HepG2 (cell line): ENCODE results near the gene FAM43A. TPM values are rescaled to one million over a fixed set of nuclear protein-coding genes. Genes with fewer than 3 reads are reported as not detected.

Experiments
- ATAC-seq: fragments of 200-7000 bp; cut with Tn5 transposase; 3 replicates; pipeline ENCODE4 v1.9.1; 2020; ENCODE audit warnings: mild to moderate bottlenecking, moderate library complexity
- BruUV-seq: library from RNA; stranded (reverse); fragments of 400-500 nt; replicated peaks from 2 replicates; lab custom pipeline; 2021; lab: Mats Ljungman, UMichigan
- CTCF ChIA-PET: fragments of 300-600 bp; formaldehyde crosslinking; extraction: SDS; loops from one replicate; lab custom pipeline; 2021; ENCODE audit warnings: low total read pairs, inconsistent platforms, low intra/inter-chr PET ratio; lab: Yijun Ruan, JAX
- POLR2A ChIA-PET: fragments of 350-600 bp; sonication (Branson Sonifier 250); formaldehyde crosslinking; loops from one replicate; lab custom pipeline; 2020; ENCODE audit warnings: antibody characterized with exemption, inconsistent platforms; lab: Yijun Ruan, JAX
- DNase-seq: peaks from one replicate; pipeline ENCODE4 v3.0.0-alpha.2; 2015; ENCODE audit warnings: low spot score
- FAIRE-seq: peaks from 3 replicates; lab custom pipeline; 2011; peaks lifted over from hg19 to GRCh38; lab: Jason Lieb, UNC
- H2AFZ ChIP-seq: one replicate; pipeline ENCODE4 v1.6.1; 2011; ENCODE audit warnings: low read length, inconsistent platforms
- H3K27ac ChIP-seq: fragments of 300-600 bp; 3 replicates; pipeline ENCODE4 v1.8.0; 2011; ENCODE audit warnings: mixed run types, mild to moderate bottlenecking, mixed read lengths, low read length, inconsistent platforms; ENCODE audit not compliant: insufficient read depth; ENCODE audit errors: extremely low read length
- H3K27me3 ChIP-seq, 2 experiments: fragments of 200-600 bp in 1 of 2; 2 replicates in 1 of 2; 3 replicates in 1 of 2; pipeline versions ENCODE4 v1.6.0 to v1.8.0; 2011; ENCODE audit warnings: low read length in 2 of 2, mild to moderate bottlenecking in 2 of 2, moderate library complexity in 2 of 2, inconsistent platforms in 1 of 2; ENCODE audit not compliant: insufficient read depth in 2 of 2, control insufficient read depth in 1 of 2
- H3K36me3 ChIP-seq, 2 experiments: fragments of 200-600 bp in 1 of 2; replicated peaks in 1 of 2; 2 replicates in 1 of 2; 3 replicates in 1 of 2; pipeline versions ENCODE4 v1.5.1 to v1.8.0; 2011; ENCODE audit warnings: low read length in 2 of 2, inconsistent platforms in 1 of 2; ENCODE audit not compliant: insufficient read depth in 2 of 2, control insufficient read depth in 1 of 2
- H3K4me1 ChIP-seq: 2 replicates; pipeline ENCODE4 v1.5.1; 2012; ENCODE audit warnings: low read length, inconsistent platforms; ENCODE audit not compliant: insufficient read depth
- H3K4me2 ChIP-seq: 2 replicates; pipeline ENCODE4 v1.6.0; 2011; ENCODE audit warnings: low read depth, low read length, inconsistent platforms
- H3K4me3 ChIP-seq, 3 experiments: fragments of 200-600 bp in 1 of 3; sonication (generic), shearing (Covaris generic) in 1 of 3; replicated peaks in 1 of 3; 2 replicates each; pipeline ENCODE4 v1.5.1; 2011 to 2016; ENCODE audit warnings: low read length in 3 of 3, inconsistent platforms in 2 of 3, low read depth in 2 of 3, mild to moderate bottlenecking in 2 of 3, control low read depth in 1 of 3, mixed read lengths in 1 of 3; ENCODE audit not compliant: insufficient read depth in 1 of 3
- H3K79me2 ChIP-seq: one replicate; pipeline ENCODE4 v1.6.1; 2011; ENCODE audit warnings: low read length, inconsistent platforms; ENCODE audit not compliant: insufficient read depth
- H3K9ac ChIP-seq: 2 replicates; pipeline ENCODE4 v1.6.0; 2011; ENCODE audit warnings: mild to moderate bottlenecking, low read depth, low read length, inconsistent platforms; ENCODE audit not compliant: insufficient read depth
- H3K9me3 ChIP-seq: 2 replicates; pipeline ENCODE4 v1.5.1; 2012; ENCODE audit warnings: mild to moderate bottlenecking, low read length
- H4K20me1 ChIP-seq: 2 replicates; pipeline ENCODE4 v1.6.0; 2011; ENCODE audit warnings: inconsistent platforms, mild to moderate bottlenecking, low read length, moderate library complexity; ENCODE audit not compliant: insufficient read depth
- FUBP1 ChIP-seq: sonication (generic); formaldehyde crosslinking; IDR thresholded peaks from 2 replicates; pipeline ENCODE4 v1.5.1; 2020; ENCODE audit warnings: missing genetic modification reagents, mild to moderate bottlenecking, borderline replicate concordance
- GABPA ChIP-seq, 2 experiments: IDR thresholded peaks; 2 replicates each; pipeline ENCODE4 v1.6.1; 2011 to 2016; ENCODE audit warnings: low read depth in 2 of 2, low read length in 1 of 2, missing biosample characterization in 1 of 2, missing genetic modification characterization in 1 of 2
- HBP1 ChIP-seq: IDR thresholded peaks from 2 replicates; pipeline ENCODE4 v1.6.1; 2016; ENCODE audit warnings: low read depth, control low read depth
- NCOA5 ChIP-seq: sonication (generic); formaldehyde crosslinking; IDR thresholded peaks from 2 replicates; pipeline ENCODE4 v1.4.0; 2020; ENCODE audit warnings: missing genetic modification reagents
- NRL ChIP-seq: sonication (generic); formaldehyde crosslinking; IDR thresholded peaks from 2 replicates; pipeline ENCODE4 v1.5.0; 2020; ENCODE audit warnings: missing genetic modification reagents, mild to moderate bottlenecking, moderate library complexity, borderline replicate concordance
- PAXIP1 ChIP-seq: sonication (generic); formaldehyde crosslinking; conservative IDR thresholded peaks from 2 replicates; pipeline ENCODE4 v1.4.0; 2020; ENCODE audit warnings: mild to moderate bottlenecking, missing genetic modification reagents, moderate library complexity
- PTBP1 ChIP-seq: fragments of 200-400 bp; formaldehyde crosslinking; IDR thresholded peaks from 2 replicates; pipeline ENCODE4 v1.6.1; 2018; ENCODE audit warnings: low read length, low read depth; ENCODE audit not compliant: poor library complexity, severe bottlenecking
- TBX2 ChIP-seq: sonication (generic); formaldehyde crosslinking; IDR thresholded peaks from 2 replicates; pipeline ENCODE4 v1.5.0; 2020; ENCODE audit warnings: missing genetic modification reagents, mild to moderate bottlenecking, borderline replicate concordance
- U2AF2 ChIP-seq: fragments of 200-400 bp; formaldehyde crosslinking; IDR thresholded peaks from 2 replicates; pipeline ENCODE4 v1.6.1; 2017; ENCODE audit warnings: low read depth, mild to moderate bottlenecking, low read length
- ZNF513 ChIP-seq: sonication (generic); formaldehyde crosslinking; conservative IDR thresholded peaks from 2 replicates; pipeline ENCODE4 v1.5.0; 2020; ENCODE audit warnings: missing genetic modification reagents
- ZNF713 ChIP-seq: sonication (generic); formaldehyde crosslinking; IDR thresholded peaks from 2 replicates; pipeline ENCODE4 v1.4.0; 2020; ENCODE audit warnings: mild to moderate bottlenecking, missing genetic modification reagents
- WGBS: methylation state at CpG from one replicate; pipeline ENCODE4 v1.1.6; 2017; ENCODE audit warnings: low lambda C conversion rate; 5-methylcytosine and 5-hydroxymethylcytosine counted together
- in situ Hi-C: cut with HindIII; loops from 2 replicates; pipeline ENCODE4 v1.10.0; 2017; ENCODE audit warnings: low pct_unique_long_range_greater_than_20kb; ENCODE audit not compliant: extremely low pct_ligation_motif_present
- intact Hi-C: fragments of 100-400 bp; cut with micrococcal nuclease; formaldehyde crosslinking; loops from one replicate; pipeline ENCODE4 v1.10.0; 2022; ENCODE audit not compliant: unreplicated experiment
- polyA plus RNA-seq, 8 experiments: library from polyadenylated mRNA; depleted of rRNA in 3 of 8; stranded (reverse) in 7 of 8; unstranded in 1 of 8; fragments of >200 nt; fragmentation: Illumina TruSeq in 4 of 8; extraction: Trizol in 4 of 8; gene quantifications; 2 replicates each; pipeline versions ENCODE4 v1.2.1 to v1.2.3, GENCODE V29; 2011 to 2016; ENCODE audit warnings: low read depth in 4 of 8, missing spikeins in 1 of 8, mixed read lengths in 1 of 8; ENCODE audit not compliant: insufficient read depth in 1 of 8
- total RNA-seq, 5 experiments: library from RNA; depleted of rRNA; stranded (reverse); fragments of >200 nt; fragmentation: Illumina TruSeq; extraction: Trizol; gene quantifications; 2 replicates each; pipeline ENCODE4 v1.2.3, GENCODE V29; 2016; ENCODE audit warnings: low read depth in 1 of 5
- TF ChIP-seq, protein P1 (sequence below), 2 experiments: fragments of 450-650 bp in 1 of 2; sonication (generic) in 1 of 2; formaldehyde crosslinking; IDR thresholded peaks; 2 replicates each; pipeline versions ENCODE4 v1.5.0 to v1.8.0; 2020 to 2022; ENCODE audit warnings: mild to moderate bottlenecking in 1 of 2, missing genetic modification reagents in 1 of 2

Gene FAM43A
- total and polyA plus RNA-seq, 2 of the 13 experiments (the other 11 are each of a cell fraction or from before 2014, with no cell fraction given): 0.91 to 1.8 TPM

DNA sequence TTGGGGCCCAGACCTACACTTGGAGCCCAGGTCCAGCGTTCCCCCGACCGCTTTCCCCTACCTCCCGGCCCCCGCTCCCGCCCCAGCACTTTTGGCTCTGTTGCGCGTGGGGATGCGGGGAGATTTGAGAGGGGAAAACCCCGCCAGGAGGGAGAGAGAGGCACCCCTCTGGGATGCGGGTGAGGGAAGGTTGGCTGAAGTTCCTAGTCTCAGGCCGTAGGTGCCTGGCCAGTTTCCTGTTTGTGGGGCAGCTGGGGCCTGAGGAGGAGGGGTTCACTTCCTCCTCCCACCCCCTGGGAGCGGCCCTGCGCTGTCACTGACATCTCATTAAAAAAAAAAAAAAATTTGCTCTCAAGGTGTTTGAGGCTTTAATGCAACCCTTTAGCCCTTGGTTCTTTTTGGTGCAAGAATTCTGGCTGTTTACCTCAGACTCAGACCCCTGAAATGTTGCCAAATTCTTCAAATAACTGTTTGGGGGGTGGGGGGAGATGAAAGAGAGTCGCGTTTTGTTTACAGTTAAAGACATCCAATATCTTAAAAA, 2.6 kb downstream of the FAM43A start:
- no TSS peak for BruUV-seq
- intact Hi-C loops: loop anchor here (5.0 to 10.0 kb wide), 3 partner anchors 34 to 837 kb away; no protein-coding TSS in a partner anchor
- TF ChIP-seq FUBP1 (CRISPR knock-in tag) (no peak), NRL (CRISPR knock-in tag) (no peak), U2AF2 (no peak), NCOA5 (no peak), GABPA (IDR thresholded peaks at IDR 0.05; ENCODE audit: low read depth, low read length) (no peak), GABPA (CRISPR knock-in tag; IDR thresholded peaks at IDR 0.05; ENCODE audit: low read depth) (peak; percentile 32; the same call in 1 of the 2 replicates), PAXIP1 (CRISPR knock-in tag) (no peak), HBP1 (CRISPR knock-in tag) (no peak), PTBP1 (no peak), ZNF713 (CRISPR knock-in tag) (no peak), ZNF513 (CRISPR knock-in tag) (no peak), TBX2 (CRISPR knock-in tag) (no peak)
- TF ChIP-seq, protein P1, sequence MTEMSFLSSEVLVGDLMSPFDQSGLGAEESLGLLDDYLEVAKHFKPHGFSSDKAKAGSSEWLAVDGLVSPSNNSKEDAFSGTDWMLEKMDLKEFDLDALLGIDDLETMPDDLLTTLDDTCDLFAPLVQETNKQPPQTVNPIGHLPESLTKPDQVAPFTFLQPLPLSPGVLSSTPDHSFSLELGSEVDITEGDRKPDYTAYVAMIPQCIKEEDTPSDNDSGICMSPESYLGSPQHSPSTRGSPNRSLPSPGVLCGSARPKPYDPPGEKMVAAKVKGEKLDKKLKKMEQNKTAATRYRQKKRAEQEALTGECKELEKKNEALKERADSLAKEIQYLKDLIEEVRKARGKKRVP (CRISPR knock-in tag; IDR thresholded peaks at IDR 0.05): 0 out of 4 replicates have a peak, but pooled peaks of 1 of the 2 experiments have one; percentile 22

More for the DNA sequence above, 2.6 kb downstream of the FAM43A start:
- Histone ChIP-seq H3K27me3 (peaks cover 0 to 19% of the 10 kb centered on the region in 2 experiments; a peak in 1 of 5 replicates), H3K9ac (no peak overlapping the region), H2AFZ (no peak overlapping the region), H3K4me2 (peak overlapping the region; percentile 23; the same call in 1 of the 2 replicates), H3K36me3 (no peaks in the 10 kb centered on the region), H3K79me2 (no peaks in the 10 kb centered on the region), H4K20me1 (no peaks in the 10 kb centered on the region), H3K27ac (no peak overlapping the region), H3K4me3 (no peak overlapping the region; a peak in 1 of 6 replicates), H3K4me1 (peaks cover 72% of the 10 kb centered on the region), H3K9me3 (no peaks in the 10 kb centered on the region)
- ATAC-seq: no peak
- in situ Hi-C loops: loop anchor here (5.0 to 10.0 kb wide), 3 partner anchors 57 to 419 kb away; no protein-coding TSS in a partner anchor
- WGBS: 63% methylated on average over 12 of the region's 16 CpGs
- POLR2A ChIA-PET: interaction anchor here (2.7 kb wide), 1 partner anchor 16 kb away, joined by 11 read pairs; the partner anchor contains the start of gene LSG1
- FAIRE-seq: no peak
- DNase-seq: peak; percentile 38
- CTCF ChIA-PET: no interaction called here
